GM19025 (cell line): Measurements from ENCODE around the gene ANKRD20A1.
"Not testable (repeated sequence)": the region's sequence is repeated elsewhere in the genome, so short reads cannot be mapped to it uniquely, and the experiment has no call there.

Experiments
- ATAC-seq: cut with Tn5 transposase; IDR thresholded peaks from one replicate; pipeline ENCODE4 v1.9.1; 2021; ENCODE audit warnings: mild to moderate bottlenecking, low read depth, moderate library complexity; ENCODE audit not compliant: unreplicated experiment

Gene ANKRD20A1

GRCh38 chr9:67858871-67859270 lies at the start of gene ANKRD20A1:
Gene ANKRD20A1 (plus strand): TSS chr9:67858931. CDS start chr9:67859427, 496 bp downstream.
- not testable (repeated sequence) for ATAC-seq

GRCh38 chr9:67832088-67832487 lies 26.6 kb upstream of the ANKRD20A1 start:
- ATAC-seq: not testable (repeated sequence)
